ENCODE results near the gene CIPC.

DNA sequence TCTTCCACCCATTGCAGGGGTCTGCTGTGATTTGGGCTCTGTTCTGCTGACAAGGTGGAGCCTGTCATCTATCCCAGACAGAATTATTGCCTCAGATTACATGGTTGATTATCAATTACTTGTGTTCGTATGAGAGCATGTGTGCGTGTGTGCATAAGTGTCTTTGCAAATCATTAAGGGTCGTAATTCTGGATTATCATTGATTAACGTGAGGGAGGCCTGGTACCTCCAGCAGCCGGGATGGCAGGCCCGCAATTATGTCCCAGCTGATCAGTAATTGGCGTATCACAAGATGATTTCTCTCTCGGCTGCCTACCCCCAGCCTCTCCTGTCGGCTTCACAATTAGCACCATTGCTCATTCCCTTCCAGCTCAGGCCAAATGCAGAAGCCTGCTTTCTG lies 39.9 kb upstream of the CIPC start:
- TF ChIP-seq BRD4 (IDR thresholded peaks at IDR 0.05) (no peak), ZFP91 (CRISPR knock-in tag; IDR thresholded peaks at IDR 0.05) (no peak), TCF7L2 (IDR thresholded peaks at IDR 0.05; ENCODE audit: low read depth, low read length) (no peak), STAT5B (CRISPR knock-in tag; IDR thresholded peaks at IDR 0.05) (no peak), EZH2 (IDR thresholded peaks at IDR 0.05; ENCODE audit: borderline replicate concordance, low read depth, low read length) (no peak), CTCF (IDR thresholded peaks at IDR 0.05 in 2 of 3, conservative IDR thresholded peaks at IDR 0.05 in 1 of 3; ENCODE audit: insufficient read depth in 2 of 3, low read depth in 1 of 3, low read length in 3 of 3) (no peak), E2F1 (CRISPR knock-in tag; IDR thresholded peaks at IDR 0.05) (no peak), CBFB (CRISPR knock-in tag; IDR thresholded peaks at IDR 0.05) (no peak), SRSF1 (IDR thresholded peaks at IDR 0.05; ENCODE audit: low read depth, low read length) (no peak), HNRNPK (IDR thresholded peaks at IDR 0.05; ENCODE audit: low read depth, low read length, poor library complexity, severe bottlenecking) (no peak), MEF2D (tag; conservative IDR thresholded peaks at IDR 0.05; ENCODE audit: low read depth) (no peak), CBX3 (IDR thresholded peaks at IDR 0.05; ENCODE audit: borderline replicate concordance in 1 of 2, low read length in 2 of 2) (no peak), NBN (IDR thresholded peaks at IDR 0.05; ENCODE audit: low read depth) (no peak)
- TF ChIP-seq, protein P1, sequence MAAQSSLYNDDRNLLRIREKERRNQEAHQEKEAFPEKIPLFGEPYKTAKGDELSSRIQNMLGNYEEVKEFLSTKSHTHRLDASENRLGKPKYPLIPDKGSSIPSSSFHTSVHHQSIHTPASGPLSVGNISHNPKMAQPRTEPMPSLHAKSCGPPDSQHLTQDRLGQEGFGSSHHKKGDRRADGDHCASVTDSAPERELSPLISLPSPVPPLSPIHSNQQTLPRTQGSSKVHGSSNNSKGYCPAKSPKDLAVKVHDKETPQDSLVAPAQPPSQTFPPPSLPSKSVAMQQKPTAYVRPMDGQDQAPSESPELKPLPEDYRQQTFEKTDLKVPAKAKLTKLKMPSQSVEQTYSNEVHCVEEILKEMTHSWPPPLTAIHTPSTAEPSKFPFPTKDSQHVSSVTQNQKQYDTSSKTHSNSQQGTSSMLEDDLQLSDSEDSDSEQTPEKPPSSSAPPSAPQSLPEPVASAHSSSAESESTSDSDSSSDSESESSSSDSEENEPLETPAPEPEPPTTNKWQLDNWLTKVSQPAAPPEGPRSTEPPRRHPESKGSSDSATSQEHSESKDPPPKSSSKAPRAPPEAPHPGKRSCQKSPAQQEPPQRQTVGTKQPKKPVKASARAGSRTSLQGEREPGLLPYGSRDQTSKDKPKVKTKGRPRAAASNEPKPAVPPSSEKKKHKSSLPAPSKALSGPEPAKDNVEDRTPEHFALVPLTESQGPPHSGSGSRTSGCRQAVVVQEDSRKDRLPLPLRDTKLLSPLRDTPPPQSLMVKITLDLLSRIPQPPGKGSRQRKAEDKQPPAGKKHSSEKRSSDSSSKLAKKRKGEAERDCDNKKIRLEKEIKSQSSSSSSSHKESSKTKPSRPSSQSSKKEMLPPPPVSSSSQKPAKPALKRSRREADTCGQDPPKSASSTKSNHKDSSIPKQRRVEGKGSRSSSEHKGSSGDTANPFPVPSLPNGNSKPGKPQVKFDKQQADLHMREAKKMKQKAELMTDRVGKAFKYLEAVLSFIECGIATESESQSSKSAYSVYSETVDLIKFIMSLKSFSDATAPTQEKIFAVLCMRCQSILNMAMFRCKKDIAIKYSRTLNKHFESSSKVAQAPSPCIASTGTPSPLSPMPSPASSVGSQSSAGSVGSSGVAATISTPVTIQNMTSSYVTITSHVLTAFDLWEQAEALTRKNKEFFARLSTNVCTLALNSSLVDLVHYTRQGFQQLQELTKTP (IDR thresholded peaks at IDR 0.05; ENCODE audit: low read depth in 1 of 2, partially characterized antibody in 2 of 2), result no peak
